GF-D8 (cell line): ENCODE measurements around the gene MMP12.
"Not testable (repeated sequence)": the region's sequence is repeated elsewhere in the genome, so short reads cannot be mapped to it uniquely, and the experiment has no call there.

Source experiments
- DNase-seq: peaks from one replicate; lab custom pipeline; 2025; lab: John Stamatoyannopoulos, UW

The MMP12 gene

GRCh38 chr11:102874852-102875251, at the start of gene MMP12:
Gene MMP12 (minus strand): TSS chr11:102874982. CDS start chr11:102874937, 45 bp downstream.
- no peak for DNase-seq

DNA sequence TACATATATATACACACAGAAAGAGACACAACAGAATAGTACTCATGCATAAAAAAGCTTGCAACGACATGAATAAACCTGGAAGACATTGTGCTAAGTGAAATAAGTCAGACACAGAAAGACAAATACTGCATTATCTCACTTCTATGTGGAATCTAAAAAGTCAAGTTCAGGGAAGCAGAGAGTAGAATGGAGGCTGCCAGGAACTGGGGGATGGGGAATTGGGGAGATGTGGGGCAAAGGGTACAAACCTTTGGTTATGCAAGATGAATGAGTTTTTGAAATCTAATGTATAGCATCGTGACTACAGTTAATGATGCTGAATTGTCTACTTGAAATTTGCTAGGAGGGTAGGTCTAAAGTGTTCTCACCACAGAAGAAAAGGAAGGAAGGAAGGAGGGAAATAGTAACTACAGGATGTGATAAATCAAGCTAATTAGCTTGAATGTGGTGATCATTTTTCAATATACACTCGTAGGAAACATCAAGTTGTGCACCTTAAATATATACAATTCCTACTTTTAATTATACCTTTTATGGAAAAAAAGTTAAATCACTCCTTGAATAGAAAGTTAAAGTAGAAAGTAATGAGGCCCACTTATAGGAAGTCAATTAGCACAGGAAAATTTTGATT, 46.9 kb upstream of the MMP12 start:
- no peak for DNase-seq

DNA sequence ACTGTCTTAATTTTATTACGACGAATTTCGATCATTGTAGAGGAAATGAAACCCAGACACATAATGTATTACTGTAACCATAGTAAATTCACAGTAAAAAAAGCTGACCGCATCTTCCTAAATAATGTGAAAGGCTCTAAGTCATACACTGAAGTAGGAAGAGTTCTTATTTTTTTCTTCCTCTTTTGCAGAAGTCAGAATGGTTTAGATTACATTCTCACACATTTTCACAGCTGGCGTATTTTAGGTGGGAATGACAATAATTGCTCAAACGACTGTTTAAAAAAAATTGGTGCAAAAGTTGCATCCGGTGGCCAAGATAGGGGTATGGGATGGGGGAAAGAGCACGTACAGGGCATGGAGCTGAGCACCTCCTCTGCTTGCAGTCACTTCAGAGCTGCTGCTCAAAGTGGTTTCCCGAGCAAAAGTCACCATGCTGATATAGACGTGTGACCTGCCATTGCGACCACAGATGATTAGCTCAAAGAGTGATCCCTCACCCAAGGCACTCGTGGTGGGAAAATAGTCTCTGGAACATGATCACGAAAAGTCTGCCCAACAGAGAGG, 45.4 kb upstream of the MMP12 start:
- no peak for DNase-seq

DNA sequence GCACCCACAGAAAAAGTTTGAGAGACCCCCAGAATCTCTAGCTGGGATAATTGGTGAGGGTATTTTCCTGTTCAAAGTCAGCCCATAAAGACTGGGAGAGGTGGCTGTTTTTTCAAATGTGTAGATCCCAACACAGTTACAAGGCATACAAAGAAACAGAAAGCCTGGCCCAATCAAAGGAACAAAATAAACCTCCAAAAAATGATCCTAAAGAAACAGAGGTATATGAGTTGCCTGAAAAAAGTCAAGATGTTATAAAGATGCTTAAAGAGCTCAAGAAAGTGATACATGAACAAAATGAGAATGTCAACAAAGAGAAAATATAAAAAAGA, 40.2 kb upstream of the MMP12 start:
- DNase-seq, result no peak

GRCh38 chr11:102914238-102915043, 39.7 kb upstream of the MMP12 start:
- DNase-seq, result no peak

- no peak for DNase-seq
These were observed 37.7 kb upstream of the MMP12 start for GRCh38 chr11:102912482-102912830.

GRCh38 chr11:102911758-102912481, 37.1 kb upstream of the MMP12 start:
- no peak for DNase-seq

DNA sequence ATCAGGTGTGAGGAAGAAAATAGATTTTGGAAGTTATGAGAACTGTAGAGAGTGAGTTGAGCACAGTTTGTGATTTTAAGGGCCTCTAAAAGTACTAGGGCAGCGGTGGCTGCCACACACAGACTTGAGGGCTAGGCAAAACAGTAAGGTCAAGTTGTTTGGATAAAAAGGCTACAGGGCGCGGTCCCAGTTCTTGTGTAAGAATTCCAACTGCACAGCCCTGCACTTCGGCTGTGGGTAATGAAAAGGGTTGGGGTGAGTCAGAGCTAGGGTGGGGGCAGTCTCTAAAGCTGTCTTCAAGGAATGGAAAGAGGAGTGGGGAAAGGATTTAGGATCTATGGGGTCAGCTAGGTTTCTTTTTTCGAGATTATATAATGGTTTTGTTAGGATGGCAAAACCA, 31.1 kb upstream of the MMP12 start:
- not testable (repeated sequence) for DNase-seq

- DNase-seq, result not testable (repeated sequence)
These were observed 29.1 kb upstream of the MMP12 start for GRCh38 chr11:102903895-102904294.

- no peak for DNase-seq
These were observed 25.6 kb upstream of the MMP12 start for GRCh38 chr11:102900346-102900745.

GRCh38 chr11:102891736-102892135, 17.0 kb upstream of the MMP12 start:
- no peak for DNase-seq

DNA sequence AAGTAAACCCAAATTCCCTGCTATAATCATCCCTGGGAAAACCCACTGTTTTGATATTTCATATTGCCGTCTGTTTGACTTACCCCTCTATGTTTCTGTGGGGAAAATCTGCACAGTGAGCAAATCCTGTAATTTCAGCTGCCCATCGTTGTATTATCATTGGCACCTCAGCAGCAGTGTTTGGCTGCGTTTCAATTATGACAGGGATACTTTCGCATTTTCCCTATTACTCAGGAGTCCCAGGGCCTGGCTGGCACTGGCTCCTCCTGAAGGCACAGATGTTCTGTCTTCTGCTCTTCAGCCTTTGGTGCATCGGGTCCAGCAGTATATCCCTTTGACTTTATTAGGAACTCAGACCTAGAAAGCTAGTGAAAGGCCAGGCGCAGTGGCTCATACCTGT, 12.2 kb upstream of the MMP12 start:
- no peak for DNase-seq

GRCh38 chr11:102883141-102883540, 8.4 kb upstream of the MMP12 start:
- DNase-seq, result no peak

- no peak for DNase-seq
These were observed 7.7 kb upstream of the MMP12 start for GRCh38 chr11:102882389-102883024.

- DNase-seq, result no peak
These were observed 5.0 kb upstream of the MMP12 start for GRCh38 chr11:102879801-102880200.

DNA sequence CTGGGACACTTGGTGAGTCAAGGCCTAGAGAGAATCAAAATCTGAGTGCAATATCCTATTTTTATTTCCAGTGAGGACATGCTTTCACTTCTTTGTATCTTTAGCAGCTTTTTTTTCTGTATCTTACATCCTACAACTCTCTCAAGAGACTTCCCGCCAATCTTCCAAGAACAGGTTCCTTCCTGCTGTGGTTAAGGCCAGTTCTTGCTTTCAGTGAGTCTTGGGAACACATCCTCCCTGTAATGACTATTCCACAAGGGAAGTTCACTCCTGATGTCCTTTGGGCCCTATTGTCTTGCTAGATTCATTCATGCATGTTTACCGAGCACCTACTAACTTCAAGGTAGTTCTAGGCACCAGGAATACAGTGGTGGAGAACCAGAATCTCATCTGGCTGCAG, 3.8 kb upstream of the MMP12 start:
- no peak for DNase-seq

DNA sequence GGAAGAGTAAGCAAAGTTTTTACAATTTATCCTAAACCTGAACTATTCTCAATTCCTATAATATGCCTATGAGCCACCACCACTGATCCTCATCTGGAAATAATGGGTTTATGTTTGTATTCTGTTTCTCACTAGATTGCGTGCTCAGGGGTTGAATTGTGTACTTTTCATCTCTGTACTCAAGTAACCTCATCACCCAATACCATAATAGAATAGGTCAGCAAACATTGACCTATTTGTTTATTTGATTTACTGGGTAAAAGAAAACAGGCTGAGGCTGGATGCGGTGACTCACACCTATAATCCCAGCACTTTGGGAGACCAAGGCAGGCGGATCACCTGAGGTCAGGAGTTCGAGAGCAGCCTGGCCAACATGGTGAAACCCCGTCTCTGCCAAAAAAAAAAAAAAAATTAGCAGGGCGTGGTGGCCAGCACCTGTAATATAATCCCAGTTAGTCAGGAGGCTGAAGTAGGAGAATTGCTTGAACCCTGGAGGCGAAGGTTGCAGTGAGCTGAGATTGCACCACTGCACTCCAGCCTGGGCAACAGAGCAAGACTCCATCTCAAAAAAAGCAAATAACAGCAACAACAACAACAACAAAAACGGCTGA, 5.3 kb downstream of the MMP12 start:
- not testable (repeated sequence) for DNase-seq

DNA sequence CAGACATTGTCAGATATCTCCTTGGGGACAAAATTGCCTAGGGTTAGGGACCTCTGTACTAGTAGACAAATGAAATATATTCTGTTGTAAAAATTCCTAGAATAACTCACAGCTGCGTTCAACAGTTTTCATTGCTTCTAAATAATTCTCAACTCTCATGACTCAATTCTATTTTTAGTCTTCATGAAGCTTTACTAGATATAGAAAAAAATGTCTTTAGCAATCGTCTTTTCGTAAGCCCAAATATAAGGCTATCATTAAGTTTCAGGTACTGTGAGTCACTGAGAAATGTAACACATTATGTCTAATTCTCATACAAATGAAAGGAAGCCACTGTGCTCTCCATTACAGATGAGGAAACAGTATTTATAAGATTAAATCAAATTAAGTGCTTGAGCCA, 6.4 kb downstream of the MMP12 start:
- DNase-seq, result no peak

GRCh38 chr11:102864724-102865123, 10.1 kb downstream of the MMP12 start:
- DNase-seq, result no peak

DNA sequence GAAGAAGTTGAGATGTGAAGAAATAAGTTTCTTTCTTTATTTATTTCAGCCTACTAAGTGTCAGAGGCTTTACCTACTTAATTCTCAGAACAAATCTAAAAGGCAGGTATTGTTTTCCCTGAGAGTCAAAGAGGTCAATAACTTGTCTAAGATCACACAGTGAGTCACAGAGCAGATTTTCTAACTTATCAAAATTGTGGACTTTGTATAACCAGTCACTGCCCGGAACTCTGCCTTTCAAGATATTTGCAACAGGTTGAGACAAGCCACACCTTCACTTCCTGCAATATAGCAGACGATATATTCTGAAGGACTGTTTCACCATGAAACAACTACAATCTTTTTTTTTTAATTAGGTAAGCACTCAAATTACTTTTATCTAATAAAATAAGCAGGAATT, 20.8 kb downstream of the MMP12 start:
- DNase-seq, result no peak

GRCh38 chr11:102853055-102853454, 21.7 kb downstream of the MMP12 start:
- DNase-seq, result no peak
